NOMO-1 treated with DMSO at 0.1 percent for 48 hours (cell line): ENCODE measurements around the gene RGS9.

Experiments
- DNase-seq: peaks from one replicate; lab custom pipeline; 2025; ENCODE audit not compliant: unreplicated experiment; lab: John Stamatoyannopoulos, UW

The RGS9 gene

GRCh38 chr17:65181237-65182061 is 44.3 kb downstream of the RGS9 start:
- DNase-seq = no peak

DNA sequence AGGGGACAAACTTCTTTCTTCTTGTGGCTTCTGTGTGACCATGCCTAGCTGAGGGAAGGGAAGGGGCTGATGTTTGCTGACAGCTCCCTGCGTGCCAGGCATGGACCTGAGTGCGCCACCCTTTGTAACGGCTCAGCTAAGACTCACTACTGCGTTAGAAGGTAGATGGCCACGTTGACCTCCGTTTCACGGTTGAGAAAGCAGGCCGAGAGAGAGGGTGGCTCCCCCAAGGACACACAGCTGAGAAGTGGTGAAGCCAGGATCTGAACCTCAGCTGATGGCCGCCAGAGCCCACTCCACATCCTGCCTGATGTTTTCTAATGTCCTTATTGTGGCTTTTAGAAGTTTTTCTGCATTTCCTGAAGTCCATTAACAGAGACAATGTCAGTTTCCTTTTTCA is 45.1 kb downstream of the RGS9 start:
- no peak for DNase-seq

DNA sequence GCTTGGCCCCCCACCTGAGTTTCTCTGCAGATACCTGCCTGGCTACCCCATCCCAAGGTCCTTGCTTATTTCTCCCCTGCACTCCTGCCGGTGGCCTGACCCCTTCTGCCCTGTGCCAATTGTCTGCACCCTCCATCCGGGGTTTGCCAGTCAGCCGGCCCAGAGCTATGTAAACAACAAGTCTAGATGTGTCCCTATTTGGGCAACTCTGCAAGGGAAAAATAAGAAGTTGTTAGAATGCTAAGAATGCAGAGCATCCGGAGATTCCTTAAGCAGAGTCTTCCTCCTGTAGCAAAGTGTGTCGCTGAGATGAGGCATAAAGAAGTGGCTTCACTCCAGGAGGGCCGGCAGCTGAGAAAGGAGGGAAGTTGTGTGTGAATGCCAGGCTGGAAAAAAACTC is 46.6 kb downstream of the RGS9 start:
- DNase-seq = no peak

DNA sequence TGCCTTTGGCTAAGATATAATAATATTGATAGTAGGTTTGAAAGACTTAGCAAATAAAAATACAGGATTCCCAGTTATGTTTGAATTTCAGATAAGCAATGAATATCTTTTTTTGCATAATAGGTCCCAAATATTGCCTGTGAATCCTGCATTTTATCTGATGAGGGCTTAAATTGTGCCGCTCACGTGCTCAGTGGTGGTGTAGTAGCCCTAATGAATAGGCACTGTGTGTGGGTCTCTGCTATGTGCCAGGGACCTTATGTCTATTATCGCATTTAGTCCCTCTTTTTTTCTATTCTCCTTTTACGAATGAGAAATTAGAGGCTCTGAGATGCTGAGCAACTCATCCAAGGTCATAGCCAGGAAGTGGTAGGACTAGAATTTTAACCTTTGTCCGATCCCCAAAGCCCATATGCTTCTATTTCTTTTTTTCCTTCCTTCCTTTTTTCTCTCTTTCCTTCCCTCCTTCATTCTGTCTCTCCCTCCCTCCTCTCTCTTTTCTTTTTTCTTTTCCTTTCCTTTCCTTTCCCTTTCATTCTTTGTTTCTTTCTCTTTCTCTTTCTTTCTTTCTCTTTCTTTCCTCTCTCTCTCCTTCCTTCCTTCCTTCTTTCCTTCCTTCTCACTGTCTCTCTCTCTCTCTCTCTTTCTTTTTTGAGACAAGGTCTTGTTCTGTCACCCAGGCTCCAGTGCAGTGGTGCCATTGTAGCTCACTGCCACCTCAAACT is 47.2 kb downstream of the RGS9 start:
- DNase-seq = no peak

- DNase-seq = no peak
Observed at GRCh38 chr17:65185062-65185461, 47.9 kb downstream of the RGS9 start.

- DNase-seq = no peak
Observed at GRCh38 chr17:65185668-65186382, 48.7 kb downstream of the RGS9 start.

DNA sequence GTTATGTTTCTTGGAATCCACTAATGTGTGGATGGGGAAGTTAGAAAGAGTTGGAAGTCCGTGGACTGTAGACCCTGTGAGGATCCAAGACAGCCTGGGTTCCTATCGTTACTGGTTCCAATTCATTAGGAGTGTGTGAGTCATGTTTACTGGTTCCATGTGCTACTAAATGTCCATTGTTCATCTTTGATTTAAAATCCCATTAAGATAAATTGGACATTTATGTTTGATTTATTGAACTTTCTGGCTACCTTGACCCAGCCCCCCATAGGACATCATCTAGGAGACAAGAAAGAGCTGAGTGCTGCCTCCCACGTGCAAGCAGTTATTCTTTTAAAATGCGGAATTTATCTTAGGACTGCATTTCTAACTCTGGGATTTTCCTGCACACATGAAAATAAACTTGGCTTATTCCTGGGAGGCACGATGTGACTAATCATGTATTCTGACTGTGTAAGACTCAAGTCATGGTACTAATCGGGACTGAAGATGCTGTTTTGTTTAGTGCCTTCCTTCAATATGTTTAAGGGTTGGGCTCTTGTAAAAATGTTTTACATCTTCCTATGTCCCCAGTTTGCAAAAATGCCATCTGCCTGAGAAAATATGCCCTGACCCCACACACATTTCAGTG is 53.4 kb downstream of the RGS9 start:
- DNase-seq = no peak

GRCh38 chr17:65191811-65192740 is 54.9 kb downstream of the RGS9 start:
- peak; percentile 29 for DNase-seq

GRCh38 chr17:65193305-65193704 is 56.1 kb downstream of the RGS9 start:
- peak; percentile 20 for DNase-seq

GRCh38 chr17:65193716-65194293 is 56.6 kb downstream of the RGS9 start:
- no peak for DNase-seq

- DNase-seq = no peak
Observed at GRCh38 chr17:65194670-65195334, 57.6 kb downstream of the RGS9 start.

DNA sequence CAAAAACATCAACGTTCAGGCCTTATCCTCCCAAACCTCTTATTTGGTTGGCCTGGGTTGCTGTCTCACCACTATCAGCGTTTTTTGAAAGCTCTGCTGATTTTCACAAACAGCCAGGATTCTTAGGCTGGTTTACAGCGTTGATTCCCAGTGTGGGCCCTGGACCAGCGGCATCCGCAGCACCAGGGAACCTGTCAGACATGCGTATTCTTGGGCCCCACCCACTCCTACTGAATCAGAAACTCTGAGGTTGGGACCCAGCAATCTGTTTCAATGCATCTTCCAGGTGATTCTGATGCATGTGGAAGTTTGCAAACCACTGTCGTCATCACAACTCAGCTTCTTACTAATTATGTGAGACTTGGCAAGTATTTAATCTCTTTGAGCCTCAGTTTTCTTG is 58.5 kb downstream of the RGS9 start:
- DNase-seq = no peak

- DNase-seq = no peak
Observed at GRCh38 chr17:65196617-65197016, 59.4 kb downstream of the RGS9 start.

- DNase-seq = no peak
Observed at GRCh38 chr17:65197201-65197600, 60.0 kb downstream of the RGS9 start.

DNA sequence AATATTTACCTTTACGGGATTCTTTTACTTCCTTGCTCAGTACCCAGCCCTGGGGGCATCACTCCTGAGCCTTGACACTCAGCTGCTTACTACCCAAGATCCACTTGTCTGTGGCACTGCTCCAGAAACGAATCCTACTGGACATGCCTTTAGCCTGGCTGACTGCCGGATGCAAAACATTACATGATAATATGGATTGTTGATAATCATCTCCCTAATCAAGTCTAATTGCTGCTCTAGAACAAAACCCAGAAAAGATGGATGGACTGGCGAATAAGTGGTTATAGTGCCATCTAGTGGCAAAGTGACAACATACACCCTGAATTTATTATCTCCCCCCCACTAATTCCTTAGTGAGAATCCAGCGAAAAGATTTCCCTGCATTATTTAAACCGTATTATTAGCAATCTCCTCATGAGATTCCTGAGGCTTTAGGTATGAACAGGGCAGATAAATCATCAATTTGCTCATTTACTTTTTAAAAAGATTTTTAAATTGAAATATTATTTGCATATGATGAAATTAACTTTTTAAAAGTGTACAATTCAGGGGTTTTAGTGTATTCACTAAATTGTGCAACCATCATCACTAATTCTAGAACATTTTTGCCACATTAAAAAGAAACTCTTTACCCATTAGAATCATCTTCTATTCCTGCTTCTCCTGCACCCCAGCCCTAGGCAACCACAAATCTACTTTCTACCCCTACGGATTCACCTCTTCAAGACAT is 61.6 kb downstream of the RGS9 start:
- DNase-seq = peak; percentile 59

- DNase-seq = no peak
Observed at GRCh38 chr17:65201331-65201730, 64.2 kb downstream of the RGS9 start.

DNA sequence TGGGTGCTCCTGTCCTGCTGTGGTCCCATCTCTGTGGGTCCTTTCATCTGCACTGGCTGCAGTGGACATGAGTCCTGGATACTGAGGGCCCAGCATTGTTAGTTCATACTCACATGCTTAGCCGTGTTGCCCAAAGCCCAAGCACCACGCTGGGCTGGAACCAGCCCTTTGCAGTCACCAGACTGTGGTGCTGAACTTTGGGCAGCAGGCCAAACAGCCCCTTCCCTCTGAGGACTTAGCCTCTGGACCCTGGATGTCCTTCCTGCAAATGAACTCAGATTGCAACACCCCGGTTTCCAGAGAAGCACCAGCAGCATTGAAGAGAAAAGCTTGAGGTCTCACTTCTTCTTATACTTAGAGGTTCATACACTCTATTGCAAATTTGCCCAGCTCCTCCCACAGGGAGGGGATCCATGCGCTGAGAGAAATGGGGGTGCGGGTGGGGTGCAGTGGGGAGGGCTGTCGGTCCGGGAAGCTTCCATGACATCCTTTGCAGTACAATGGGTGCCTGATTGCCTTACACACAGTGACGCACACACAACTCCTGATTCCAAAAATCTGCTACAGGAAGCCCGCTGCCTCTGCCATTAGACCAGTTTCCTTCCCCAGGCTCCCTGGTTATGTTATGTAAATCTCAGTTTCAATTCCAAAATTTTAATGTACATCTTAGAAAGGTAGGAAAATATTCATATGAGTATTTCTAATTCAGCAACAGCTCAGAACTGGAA is 65.8 kb downstream of the RGS9 start:
- DNase-seq = peak; percentile 59

DNA sequence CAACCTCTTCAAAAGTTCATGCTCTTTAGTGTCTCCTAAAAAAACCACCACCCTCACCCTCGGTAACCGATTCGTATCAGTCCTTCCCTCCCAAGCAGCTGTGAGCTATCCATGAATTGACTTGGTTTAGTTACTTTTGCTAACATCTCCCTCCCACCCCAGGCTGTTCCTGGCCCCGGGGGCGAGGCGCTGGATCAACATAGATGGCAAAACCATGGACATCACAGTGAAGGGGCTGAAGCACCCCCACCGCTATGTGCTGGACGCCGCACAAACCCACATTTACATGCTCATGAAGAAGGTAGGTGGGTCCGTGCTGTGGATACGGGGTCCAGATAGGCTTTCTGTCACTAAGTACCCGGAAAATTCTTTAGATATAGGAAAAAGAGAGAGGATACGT is 66.8 kb downstream of the RGS9 start:
- no peak for DNase-seq
